ENCODE measurements around the gene CCDC34.
"Not testable (repeated sequence)": the region's sequence is repeated elsewhere in the genome, so short reads cannot be mapped to it uniquely, and the experiment has no call there.

CCDC34 gene

GRCh38 chr11:27322196-27322595 is 40.8 kb downstream of the CCDC34 start:
- DNase-seq = not testable (repeated sequence)

GRCh38 chr11:27321340-27321739 is 41.7 kb downstream of the CCDC34 start:
- DNase-seq = not testable (repeated sequence)

- no peak for DNase-seq
These were observed 43.9 kb downstream of the CCDC34 start for GRCh38 chr11:27319072-27319471.

- DNase-seq = no peak
These were observed 45.3 kb downstream of the CCDC34 start for GRCh38 chr11:27317751-27318150.

- DNase-seq = no peak
These were observed 47.2 kb downstream of the CCDC34 start for GRCh38 chr11:27315836-27316235.

- DNase-seq = no peak
These were observed 49.7 kb downstream of the CCDC34 start for GRCh38 chr11:27313157-27313821.

GRCh38 chr11:27312110-27312509 is 50.9 kb downstream of the CCDC34 start:
- no peak for DNase-seq

- DNase-seq = no peak
These were observed 52.3 kb downstream of the CCDC34 start for GRCh38 chr11:27310707-27311106.

GRCh38 chr11:27310182-27310581 is 52.8 kb downstream of the CCDC34 start:
- DNase-seq = no peak

GRCh38 chr11:27309046-27309445 is 54.0 kb downstream of the CCDC34 start:
- no peak for DNase-seq

GRCh38 chr11:27307232-27307631 is 55.8 kb downstream of the CCDC34 start:
- DNase-seq = no peak

GRCh38 chr11:27305751-27306150 is 57.3 kb downstream of the CCDC34 start:
- no peak for DNase-seq

GRCh38 chr11:27304514-27304913 is 58.5 kb downstream of the CCDC34 start:
- no peak for DNase-seq

- DNase-seq = no peak
These were observed 59.1 kb downstream of the CCDC34 start for GRCh38 chr11:27303903-27304302.

- no peak for DNase-seq
These were observed 62.0 kb downstream of the CCDC34 start for GRCh38 chr11:27300974-27301373.

- DNase-seq = no peak
These were observed 65.4 kb downstream of the CCDC34 start for GRCh38 chr11:27297616-27298015.

- DNase-seq = no peak
These were observed 66.5 kb downstream of the CCDC34 start for GRCh38 chr11:27296497-27296896.

- DNase-seq = no peak
These were observed 67.1 kb downstream of the CCDC34 start for GRCh38 chr11:27295928-27296327.

GRCh38 chr11:27294654-27295053 is 68.4 kb downstream of the CCDC34 start:
- DNase-seq = no peak

- DNase-seq = no peak
These were observed 69.2 kb downstream of the CCDC34 start for GRCh38 chr11:27293515-27294417.

- no peak for DNase-seq
These were observed 70.4 kb downstream of the CCDC34 start for GRCh38 chr11:27292637-27293010.

- DNase-seq = no peak
These were observed 70.9 kb downstream of the CCDC34 start for GRCh38 chr11:27291954-27292636.

All from hypothalamus (tissue), 51 donors.